HT-29 (cell line): Measurements from ENCODE around the gene ARHGEF18. TPM values are rescaled to one million over a fixed set of nuclear protein-coding genes. Genes with fewer than 3 reads are reported as not detected.
A peak's percentile ranks its signal among the peaks of the same experiment; 100 is the strongest.
"Not testable (repeated sequence)": the region's sequence is repeated elsewhere in the genome, so short reads cannot be mapped to it uniquely, and the experiment has no call there.

ENCODE experiments used
- DNase-seq: peaks from one replicate; pipeline ENCODE4 v3.0.0-alpha.2; 2015; ENCODE audit warnings: low spot score
- total RNA-seq: library from RNA; depleted of rRNA; stranded (reverse); fragments of >200 nt; shearing (Covaris generic); gene quantifications from 2 replicates; pipeline ENCODE4 v1.2.3, GENCODE V29; 2014; rRNA removed

Gene ARHGEF18
- 31.4 and 33.0 TPM in 2 replicates for total RNA-seq

- DNase-seq, result no peak
These were observed at the start of gene ARHGEF18 for GRCh38 chr19:7348587-7349230. ARHGEF18 (plus strand) TSS chr19:7348937; CDS start chr19:7362891, 13,954 bp downstream.

GRCh38 chr19:7301525-7301924, 47.2 kb upstream of the ARHGEF18 start:
- no peak for DNase-seq

- DNase-seq, result no peak
These were observed 45.3 kb upstream of the ARHGEF18 start for GRCh38 chr19:7303470-7303869.

GRCh38 chr19:7304200-7304599, 44.5 kb upstream of the ARHGEF18 start:
- no peak for DNase-seq

- no peak for DNase-seq
These were observed 41.0 kb upstream of the ARHGEF18 start for GRCh38 chr19:7307590-7308218.

GRCh38 chr19:7308327-7308726, 40.4 kb upstream of the ARHGEF18 start:
- DNase-seq, result not testable (repeated sequence)

GRCh38 chr19:7311911-7312310, 36.8 kb upstream of the ARHGEF18 start:
- no peak for DNase-seq

- DNase-seq, result no peak
These were observed 35.9 kb upstream of the ARHGEF18 start for GRCh38 chr19:7312816-7313215.

GRCh38 chr19:7318176-7318575, 30.6 kb upstream of the ARHGEF18 start:
- no peak for DNase-seq

GRCh38 chr19:7326105-7326877, 22.4 kb upstream of the ARHGEF18 start:
- peak; percentile 45 for DNase-seq

- no peak for DNase-seq
These were observed 20.9 kb upstream of the ARHGEF18 start for GRCh38 chr19:7327802-7328201.

- no peak for DNase-seq
These were observed 20.1 kb upstream of the ARHGEF18 start for GRCh38 chr19:7328647-7329046.

GRCh38 chr19:7331446-7331845, 17.3 kb upstream of the ARHGEF18 start:
- DNase-seq, result no peak

- no peak for DNase-seq
These were observed 15.3 kb upstream of the ARHGEF18 start for GRCh38 chr19:7333198-7334118.

- DNase-seq, result no peak
These were observed 12.3 kb upstream of the ARHGEF18 start for GRCh38 chr19:7336321-7336973.

- no peak for DNase-seq
These were observed 11.2 kb upstream of the ARHGEF18 start for GRCh38 chr19:7337380-7338194.

GRCh38 chr19:7340959-7341837, 7.5 kb upstream of the ARHGEF18 start:
- peak; percentile 77 for DNase-seq

- no peak for DNase-seq
These were observed 6.6 kb upstream of the ARHGEF18 start for GRCh38 chr19:7342143-7342542.

GRCh38 chr19:7346488-7346971, 2.2 kb upstream of the ARHGEF18 start:
- no peak for DNase-seq
